ENCODE measurements around the gene STK32A.

DNA sequence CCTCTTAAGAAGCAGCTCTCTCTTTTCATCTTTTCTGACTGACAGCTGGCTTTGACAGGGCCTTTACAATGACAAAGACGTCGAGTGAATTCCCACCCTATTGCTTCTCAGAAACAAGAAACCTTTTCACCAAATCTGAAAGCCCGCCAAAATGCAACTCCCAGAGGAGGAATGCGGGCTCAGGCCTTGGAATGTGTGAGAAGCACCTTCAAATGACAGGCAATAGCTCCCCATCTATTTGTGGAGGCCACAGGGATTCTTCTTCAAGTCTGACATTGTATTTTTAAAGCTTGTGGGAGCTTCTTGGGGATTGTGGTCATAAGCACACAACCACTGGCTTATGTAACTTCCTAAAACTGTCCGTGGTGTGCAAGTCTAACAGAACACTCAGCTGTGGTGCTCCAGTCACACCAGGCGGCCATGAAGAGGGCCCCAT is 202.4 kb downstream of the STK32A start:
- TF ChIP-seq, protein P1, sequence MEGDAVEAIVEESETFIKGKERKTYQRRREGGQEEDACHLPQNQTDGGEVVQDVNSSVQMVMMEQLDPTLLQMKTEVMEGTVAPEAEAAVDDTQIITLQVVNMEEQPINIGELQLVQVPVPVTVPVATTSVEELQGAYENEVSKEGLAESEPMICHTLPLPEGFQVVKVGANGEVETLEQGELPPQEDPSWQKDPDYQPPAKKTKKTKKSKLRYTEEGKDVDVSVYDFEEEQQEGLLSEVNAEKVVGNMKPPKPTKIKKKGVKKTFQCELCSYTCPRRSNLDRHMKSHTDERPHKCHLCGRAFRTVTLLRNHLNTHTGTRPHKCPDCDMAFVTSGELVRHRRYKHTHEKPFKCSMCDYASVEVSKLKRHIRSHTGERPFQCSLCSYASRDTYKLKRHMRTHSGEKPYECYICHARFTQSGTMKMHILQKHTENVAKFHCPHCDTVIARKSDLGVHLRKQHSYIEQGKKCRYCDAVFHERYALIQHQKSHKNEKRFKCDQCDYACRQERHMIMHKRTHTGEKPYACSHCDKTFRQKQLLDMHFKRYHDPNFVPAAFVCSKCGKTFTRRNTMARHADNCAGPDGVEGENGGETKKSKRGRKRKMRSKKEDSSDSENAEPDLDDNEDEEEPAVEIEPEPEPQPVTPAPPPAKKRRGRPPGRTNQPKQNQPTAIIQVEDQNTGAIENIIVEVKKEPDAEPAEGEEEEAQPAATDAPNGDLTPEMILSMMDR (IDR thresholded peaks at IDR 0.05), result no peak
- TF ChIP-seq POLR2AphosphoS5 (IDR thresholded peaks at IDR 0.05) (no peak), POLR2A (IDR thresholded peaks at IDR 0.05; ENCODE audit: low read depth) (no peak)

All from esophagus muscularis mucosa (tissue), 3 donors.